Spleen (tissue), 7 donors: Measurements from ENCODE around the gene MAP4K4.

Experiments used
- POLR2A ChIP-seq, 3 donors: fragments of 450-650 bp; IDR thresholded peaks; one replicate each; pipeline ENCODE4 v1.5.1; 2017; ENCODE audit warnings: antibody characterized with exemption in 3 of 3, mild to moderate bottlenecking in 1 of 3
- TF ChIP-seq, protein P1 (sequence below), 11 experiments: fragments of 200-600 bp in 7 of 11; fragments of 450-650 bp in 4 of 11; sonication (generic) in 4 of 11; IDR thresholded peaks in 8 of 11; conservative IDR thresholded peaks in 3 of 11; 1 replicate in 7 of 11; 2 replicates in 4 of 11; pipeline versions ENCODE4 v1.4.0 to v1.8.0; 2016 to 2021; ENCODE audit warnings: antibody characterized with exemption in 11 of 11, inconsistent platforms in 4 of 11, mild to moderate bottlenecking in 1 of 11
- donor health status: DM: no; HTN: no; CAD: no; lungs with moderate emphysema.
- donor health status: DM: no; HTN: no; CAD: no.
- donor health status: DM: no; HTN: no; CAD: no.

DNA sequence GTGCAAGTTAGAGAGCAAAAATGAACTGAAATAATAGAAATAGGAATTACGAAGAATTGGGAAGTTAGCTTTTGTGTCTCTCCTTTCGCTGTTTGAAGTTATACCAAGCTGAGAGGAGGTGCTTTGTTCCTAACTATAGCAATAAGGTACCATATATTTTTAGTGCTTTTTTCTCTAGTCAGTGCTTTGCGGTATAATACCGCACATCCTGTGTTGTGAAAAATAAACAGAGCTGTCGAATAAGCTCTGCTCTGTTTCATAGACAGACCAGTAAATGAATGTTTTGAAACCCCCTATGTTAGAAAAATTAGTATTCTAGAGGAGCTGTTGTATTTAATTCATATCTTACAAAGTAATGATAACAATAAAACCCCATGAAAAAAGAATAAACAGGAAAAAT is 130.8 kb downstream of the MAP4K4 start:
- TF ChIP-seq, protein P1, sequence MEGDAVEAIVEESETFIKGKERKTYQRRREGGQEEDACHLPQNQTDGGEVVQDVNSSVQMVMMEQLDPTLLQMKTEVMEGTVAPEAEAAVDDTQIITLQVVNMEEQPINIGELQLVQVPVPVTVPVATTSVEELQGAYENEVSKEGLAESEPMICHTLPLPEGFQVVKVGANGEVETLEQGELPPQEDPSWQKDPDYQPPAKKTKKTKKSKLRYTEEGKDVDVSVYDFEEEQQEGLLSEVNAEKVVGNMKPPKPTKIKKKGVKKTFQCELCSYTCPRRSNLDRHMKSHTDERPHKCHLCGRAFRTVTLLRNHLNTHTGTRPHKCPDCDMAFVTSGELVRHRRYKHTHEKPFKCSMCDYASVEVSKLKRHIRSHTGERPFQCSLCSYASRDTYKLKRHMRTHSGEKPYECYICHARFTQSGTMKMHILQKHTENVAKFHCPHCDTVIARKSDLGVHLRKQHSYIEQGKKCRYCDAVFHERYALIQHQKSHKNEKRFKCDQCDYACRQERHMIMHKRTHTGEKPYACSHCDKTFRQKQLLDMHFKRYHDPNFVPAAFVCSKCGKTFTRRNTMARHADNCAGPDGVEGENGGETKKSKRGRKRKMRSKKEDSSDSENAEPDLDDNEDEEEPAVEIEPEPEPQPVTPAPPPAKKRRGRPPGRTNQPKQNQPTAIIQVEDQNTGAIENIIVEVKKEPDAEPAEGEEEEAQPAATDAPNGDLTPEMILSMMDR (IDR thresholded peaks at IDR 0.05 in 8 of 11, conservative IDR thresholded peaks at IDR 0.05 in 3 of 11), result no peak
- no peak for TF ChIP-seq POLR2A (IDR thresholded peaks at IDR 0.05)
